GM21717 (cell line): ENCODE data around the gene SRP68.

Experiments
- ATAC-seq: cut with Tn5 transposase; IDR thresholded peaks from one replicate; pipeline ENCODE4 v1.9.1; 2021; ENCODE audit warnings: mild to moderate bottlenecking, moderate library complexity; ENCODE audit not compliant: unreplicated experiment

Gene SRP68

GRCh38 chr17:76000755-76001521 is 71.4 kb downstream of the SRP68 start, which contains the start of gene CDK3:
CDK3 (plus strand) TSS chr17:76000855; CDS start chr17:76001426, 571 bp downstream.
- no peak for ATAC-seq

- no peak for ATAC-seq
These were observed 72.1 kb downstream of the SRP68 start for GRCh38 chr17:76000016-76000754.

- ATAC-seq = no peak
These were observed 74.0 kb downstream of the SRP68 start for GRCh38 chr17:75998327-75998795.

- no peak for ATAC-seq
These were observed 75.4 kb downstream of the SRP68 start for GRCh38 chr17:75996665-75997590.

GRCh38 chr17:75995385-75995925 is 76.9 kb downstream of the SRP68 start:
- ATAC-seq = no peak

- no peak for ATAC-seq
These were observed 77.4 kb downstream of the SRP68 start for GRCh38 chr17:75994802-75995370.

- no peak for ATAC-seq
These were observed 80.9 kb downstream of the SRP68 start for GRCh38 chr17:75991396-75991795.
